Activated naive CD4-positive, alpha-beta T cell treated with anti-CD3 and anti-CD28 coated beads, Interleukin-2, amount 10 ng/mL, durations not matched to agents 7 days and 5 days (primary cell): ENCODE results near the gene PRKAG2.

ENCODE experiments used
- CTCF ChIA-PET: fragments of 350-600 bp; sonication (Branson Sonifier 250); formaldehyde crosslinking; loops from one replicate; lab custom pipeline; 2021; ENCODE audit warnings: antibody characterized with exemption; lab: Charles Lee
- DNase-seq: peaks from one replicate; pipeline ENCODE4 v3.0.0-alpha.2; 2020
- H3K27ac Mint-ChIP-seq: one replicate; pipeline ENCODE4 v1.8.0; 2021; ENCODE audit warnings: mild to moderate bottlenecking, moderate library complexity, mixed read lengths
- H3K27me3 Mint-ChIP-seq: one replicate; pipeline ENCODE4 v1.8.0; 2021; ENCODE audit warnings: mild to moderate bottlenecking, mixed read lengths
- H3K36me3 Mint-ChIP-seq: one replicate; pipeline ENCODE4 v1.8.0; 2021; ENCODE audit warnings: mixed read lengths
- H3K4me1 Mint-ChIP-seq: one replicate; pipeline ENCODE4 v1.8.0; 2021; ENCODE audit warnings: mixed read lengths
- H3K4me3 Mint-ChIP-seq: one replicate; pipeline ENCODE4 v1.8.0; 2021; ENCODE audit warnings: mild to moderate bottlenecking, moderate library complexity, mixed read lengths
- H3K9me3 Mint-ChIP-seq: one replicate; pipeline ENCODE4 v1.8.0; 2021; ENCODE audit warnings: mixed read lengths

PRKAG2 gene

DNA sequence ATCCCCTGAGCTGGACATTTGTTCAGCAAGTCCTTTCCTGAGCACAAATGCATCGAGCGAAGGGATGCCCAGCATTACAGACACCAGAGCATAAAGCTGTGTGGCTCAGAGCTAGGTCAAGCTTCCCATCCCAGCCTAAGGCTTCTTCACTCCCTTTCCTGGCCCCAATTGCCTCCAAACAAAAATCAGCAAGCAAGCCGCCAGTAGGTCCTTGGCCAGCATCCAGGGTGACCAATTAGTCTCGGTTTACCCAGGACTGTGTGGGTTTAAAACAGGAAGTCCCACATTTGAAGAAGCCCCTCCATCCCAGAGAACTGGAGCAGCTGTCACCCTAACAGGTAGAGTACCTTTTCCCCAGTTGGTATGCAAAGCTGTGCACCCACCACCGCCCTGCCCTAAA, 51.2 kb downstream of the PRKAG2 start:
- CTCF ChIA-PET: no interaction called here
- Mint-ChIP-seq H3K27me3 (no peaks in the 10 kb centered on the region), H3K27ac (no peak overlapping the region), H3K4me3 (no peak overlapping the region), H3K36me3 (no peaks in the 10 kb centered on the region), H3K9me3 (no peaks in the 10 kb centered on the region), H3K4me1 (no peaks in the 10 kb centered on the region)
- DNase-seq: no peak

DNA sequence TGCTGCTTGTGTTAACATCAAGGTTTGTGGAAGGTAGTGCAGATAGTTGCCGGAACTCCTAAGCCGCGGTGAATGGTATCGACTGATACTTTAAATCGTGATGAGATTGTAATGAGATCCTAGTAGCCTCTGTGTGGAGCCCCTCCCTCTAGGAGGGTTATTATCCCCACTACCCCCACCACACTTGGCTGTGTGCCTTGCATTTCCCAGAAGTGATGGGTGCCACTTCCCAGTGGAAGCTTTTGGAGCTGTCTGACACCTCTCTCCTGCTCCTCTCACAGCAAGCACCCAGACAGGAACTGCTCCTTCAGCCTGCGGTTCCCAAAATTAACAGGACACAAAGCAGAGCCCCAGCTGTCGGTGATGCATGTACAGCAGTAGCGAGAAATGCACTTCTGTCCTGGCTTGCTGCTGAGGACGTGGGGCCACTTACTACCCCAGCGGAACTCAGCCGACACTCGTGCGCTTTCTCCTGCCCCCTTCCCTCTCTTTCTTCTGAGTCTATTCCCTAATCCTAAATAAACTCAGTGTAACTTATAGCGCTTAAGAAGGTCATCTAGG, 52.5 kb downstream of the PRKAG2 start:
- Mint-ChIP-seq H3K27me3 (no peaks in the 10 kb centered on the region), H3K4me3 (no peak overlapping the region), H3K27ac (no peak overlapping the region), H3K9me3 (no peaks in the 10 kb centered on the region), H3K4me1 (no peaks in the 10 kb centered on the region), H3K36me3 (no peaks in the 10 kb centered on the region)
- DNase-seq: no peak
- CTCF ChIA-PET: no interaction called here

DNA sequence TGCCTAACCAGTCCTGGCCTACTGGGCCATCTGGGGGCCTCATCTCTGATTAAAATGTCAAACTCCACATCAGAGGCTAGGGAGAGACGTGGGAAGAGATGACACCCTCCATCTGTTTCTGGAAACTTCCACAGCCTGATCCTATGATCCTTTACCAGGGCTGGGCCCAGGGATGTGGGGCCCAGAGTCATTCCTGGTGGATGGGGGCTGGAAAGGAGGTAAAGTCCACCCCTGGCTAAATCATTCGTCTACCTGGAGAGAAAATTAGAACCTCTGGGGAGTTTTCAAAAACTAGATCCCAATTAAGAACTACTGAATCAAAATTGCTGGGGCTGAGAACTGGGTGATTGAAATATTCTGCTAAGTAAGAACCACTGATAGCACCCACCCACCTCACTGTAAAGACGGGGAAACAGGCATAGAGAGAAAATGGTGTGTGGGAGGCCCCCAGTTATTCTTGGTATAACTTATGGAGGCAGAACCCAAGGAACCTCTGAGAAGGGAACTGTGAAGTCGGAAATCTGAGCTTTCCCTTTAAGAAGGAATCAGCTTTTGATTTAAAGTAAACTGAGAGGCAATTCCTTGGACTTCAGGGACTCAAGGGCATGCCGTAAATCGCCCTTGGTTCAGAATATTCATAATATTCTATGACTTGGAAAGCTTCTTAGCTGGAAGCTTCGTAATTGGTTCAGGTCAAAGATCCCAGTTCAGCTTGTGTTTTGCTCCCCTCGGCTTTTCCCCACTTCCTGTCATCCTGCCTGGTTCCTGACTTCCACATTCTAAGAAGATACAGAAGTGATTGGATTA, 53.1 kb downstream of the PRKAG2 start:
- H3K27me3 Mint-ChIP-seq: no peaks in the 10 kb centered on the region
- no peak overlapping the region for H3K27ac Mint-ChIP-seq
- CTCF ChIA-PET: no interaction called here

DNA sequence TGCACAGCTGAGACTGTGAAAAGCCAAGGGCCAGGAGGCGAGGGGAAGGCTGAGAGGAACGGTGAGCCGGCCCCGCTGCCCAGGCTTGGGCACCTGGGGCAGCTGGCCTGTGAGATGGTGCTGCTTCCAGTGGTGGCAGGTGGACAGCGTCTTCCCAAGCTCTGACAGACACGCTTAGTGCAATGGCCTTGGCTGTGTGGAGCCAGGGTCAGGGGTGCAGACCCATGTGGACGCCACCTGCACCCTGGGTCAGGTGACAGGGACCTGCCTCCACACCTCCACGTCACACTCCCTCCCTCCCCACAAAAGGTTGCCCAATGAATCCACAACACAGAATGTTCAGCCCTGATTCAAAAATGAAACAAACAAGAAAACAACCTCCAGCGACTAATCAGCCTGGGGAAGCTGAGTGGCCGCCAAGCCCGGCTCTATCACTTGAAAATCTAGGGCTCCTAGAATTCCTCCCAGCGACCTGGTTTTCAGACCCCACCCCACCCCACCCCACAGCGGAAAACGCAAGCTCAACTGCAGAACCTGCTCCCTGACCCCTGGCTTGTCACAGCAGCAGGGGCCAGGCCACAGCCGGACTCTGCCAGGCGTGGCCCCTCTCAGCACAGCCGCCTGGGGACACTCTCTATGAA, 54.3 kb downstream of the PRKAG2 start:
- no peaks in the 10 kb centered on the region for H3K27me3 Mint-ChIP-seq
- no peaks in the 10 kb centered on the region for H3K9me3 Mint-ChIP-seq
- H3K36me3 Mint-ChIP-seq: no peaks in the 10 kb centered on the region
- CTCF ChIA-PET: no interaction called here
- H3K4me3 Mint-ChIP-seq: no peak overlapping the region
- no peak overlapping the region for H3K27ac Mint-ChIP-seq
- DNase-seq: no peak
- H3K4me1 Mint-ChIP-seq: no peaks in the 10 kb centered on the region

More for the DNA sequence above, 53.1 kb downstream of the PRKAG2 start:
- Mint-ChIP-seq H3K4me3 (no peak overlapping the region), H3K9me3 (no peaks in the 10 kb centered on the region), H3K36me3 (no peaks in the 10 kb centered on the region), H3K4me1 (no peaks in the 10 kb centered on the region)
- no peak for DNase-seq

DNA sequence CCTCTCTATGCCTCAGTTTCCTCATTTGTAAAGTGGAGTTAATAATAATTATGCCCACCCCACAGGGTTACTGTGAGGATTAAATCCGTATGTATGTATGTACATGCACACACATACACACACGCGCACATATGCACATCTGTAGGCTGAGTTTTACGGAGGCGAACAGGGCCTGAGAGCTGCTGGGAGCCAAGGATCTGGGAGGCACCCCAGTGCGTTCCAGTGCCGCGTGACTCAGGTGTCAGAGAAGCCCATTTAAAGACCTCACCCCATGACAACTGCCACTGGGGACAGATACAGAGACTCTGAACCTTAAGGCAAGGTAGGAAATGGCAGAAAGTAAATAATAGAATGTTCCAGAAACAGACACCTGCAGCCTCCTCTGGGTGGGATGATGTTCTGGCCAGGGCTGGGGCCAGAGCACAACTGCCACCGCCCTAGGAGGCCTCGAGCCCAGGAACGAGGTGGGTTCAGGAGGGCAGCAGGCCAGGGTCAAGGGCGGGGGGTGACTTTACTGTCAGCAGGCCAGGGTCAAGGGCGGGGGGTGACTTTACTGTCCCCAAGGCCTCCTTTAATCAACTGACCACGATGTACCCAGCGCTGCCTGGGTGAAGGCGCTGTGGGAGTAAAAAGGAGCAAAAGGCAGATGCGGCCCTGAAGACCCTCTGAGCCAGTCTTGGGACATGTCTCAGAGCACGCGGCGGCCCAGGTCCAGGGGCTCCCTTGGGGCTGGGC, 54.9 kb downstream of the PRKAG2 start:
- Mint-ChIP-seq H3K4me3 (no peak overlapping the region), H3K36me3 (no peaks in the 10 kb centered on the region), H3K4me1 (no peaks in the 10 kb centered on the region), H3K9me3 (no peaks in the 10 kb centered on the region), H3K27me3 (no peaks in the 10 kb centered on the region), H3K27ac (no peak overlapping the region)
- DNase-seq: no peak
- CTCF ChIA-PET: no interaction called here

DNA sequence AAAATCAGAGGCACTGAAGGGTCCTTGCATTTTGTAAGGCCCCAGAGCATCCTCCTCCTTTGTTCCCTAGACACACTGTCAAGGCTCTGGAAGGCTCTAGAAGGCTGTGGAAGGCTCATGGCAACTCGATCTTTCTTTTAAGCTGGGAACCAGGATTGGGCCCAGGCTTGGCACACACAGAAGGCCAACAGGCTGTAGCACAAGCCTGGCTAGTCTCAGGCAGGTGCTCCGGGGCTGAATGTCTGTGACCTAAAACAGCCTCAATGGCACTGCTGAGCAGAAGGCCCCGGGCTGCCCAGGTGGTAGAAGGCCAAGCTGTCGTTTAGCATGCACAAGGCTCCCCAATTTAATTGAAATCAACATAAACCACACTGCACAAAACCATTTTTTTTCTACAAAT, 55.7 kb downstream of the PRKAG2 start:
- Mint-ChIP-seq H3K36me3 (no peaks in the 10 kb centered on the region), H3K4me3 (no peak overlapping the region), H3K27me3 (no peaks in the 10 kb centered on the region), H3K4me1 (no peaks in the 10 kb centered on the region), H3K27ac (no peak overlapping the region), H3K9me3 (no peaks in the 10 kb centered on the region)
- CTCF ChIA-PET: interaction anchor here (0.6 kb wide), 1 partner anchor 246 kb away, joined by 4 read pairs; no protein-coding TSS in a partner anchor
- no peak for DNase-seq

DNA sequence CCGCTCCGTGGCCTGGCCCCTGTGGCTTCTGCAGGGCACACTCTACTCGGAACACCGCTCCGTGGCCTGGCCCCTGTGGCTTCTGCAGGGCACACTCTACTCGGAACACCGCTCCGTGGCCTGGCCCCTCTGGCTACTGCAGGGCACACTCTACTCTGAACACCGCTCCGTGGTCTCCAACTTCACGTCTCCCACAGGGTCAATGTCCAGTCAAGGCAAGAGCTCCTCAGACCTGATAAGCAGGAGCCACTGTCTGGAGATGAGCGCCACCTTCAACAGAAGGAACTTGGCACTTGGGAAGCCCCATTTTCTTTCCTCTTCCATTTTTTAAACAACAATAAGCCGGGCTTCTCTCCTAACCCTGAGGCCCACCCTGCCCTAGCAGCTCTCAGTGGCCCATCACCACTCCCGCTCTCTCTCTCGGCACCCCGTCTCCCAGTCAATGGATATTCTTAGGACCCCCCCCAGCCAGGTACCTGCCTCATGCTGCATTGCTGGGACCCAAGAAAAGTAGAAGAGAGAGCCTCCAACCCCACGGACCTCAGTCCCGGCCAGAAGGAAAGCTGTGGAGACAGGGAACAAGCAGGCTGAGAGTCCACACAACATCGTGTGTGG, 56.3 kb downstream of the PRKAG2 start:
- no peaks in the 10 kb centered on the region for H3K36me3 Mint-ChIP-seq
- no peak for DNase-seq
- no peaks in the 10 kb centered on the region for H3K9me3 Mint-ChIP-seq
- no peaks in the 10 kb centered on the region for H3K4me1 Mint-ChIP-seq
- H3K4me3 Mint-ChIP-seq: no peak overlapping the region
- no peak overlapping the region for H3K27ac Mint-ChIP-seq
- CTCF ChIA-PET: interaction anchor here (0.6 kb wide), 1 partner anchor 247 kb away, joined by 4 read pairs; no protein-coding TSS in a partner anchor
- no peaks in the 10 kb centered on the region for H3K27me3 Mint-ChIP-seq

DNA sequence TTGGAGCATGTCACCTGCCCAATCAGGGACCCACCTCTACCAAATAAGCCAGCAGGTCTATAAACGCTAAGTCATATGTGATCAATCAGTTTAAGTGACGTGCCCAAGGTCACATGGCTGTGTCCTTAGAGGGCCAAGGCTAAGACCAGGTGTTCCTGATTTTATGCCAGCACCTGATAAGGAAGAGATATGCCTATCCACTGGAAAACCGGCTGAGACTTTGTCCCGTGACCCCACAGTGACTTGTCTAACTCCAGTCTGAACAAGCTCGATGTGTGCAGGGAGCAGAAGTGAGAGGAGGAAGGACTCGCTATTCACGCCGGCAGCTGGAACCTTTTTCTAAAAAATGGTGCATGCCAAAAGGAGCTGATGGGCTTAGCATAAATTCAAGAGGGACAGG, 57.0 kb downstream of the PRKAG2 start:
- no peak overlapping the region for H3K4me3 Mint-ChIP-seq
- no peaks in the 10 kb centered on the region for H3K27me3 Mint-ChIP-seq
- H3K36me3 Mint-ChIP-seq: no peaks in the 10 kb centered on the region
- no peaks in the 10 kb centered on the region for H3K9me3 Mint-ChIP-seq
- H3K27ac Mint-ChIP-seq: no peak overlapping the region
- no peak for DNase-seq
- H3K4me1 Mint-ChIP-seq: no peaks in the 10 kb centered on the region
- CTCF ChIA-PET: no interaction called here

DNA sequence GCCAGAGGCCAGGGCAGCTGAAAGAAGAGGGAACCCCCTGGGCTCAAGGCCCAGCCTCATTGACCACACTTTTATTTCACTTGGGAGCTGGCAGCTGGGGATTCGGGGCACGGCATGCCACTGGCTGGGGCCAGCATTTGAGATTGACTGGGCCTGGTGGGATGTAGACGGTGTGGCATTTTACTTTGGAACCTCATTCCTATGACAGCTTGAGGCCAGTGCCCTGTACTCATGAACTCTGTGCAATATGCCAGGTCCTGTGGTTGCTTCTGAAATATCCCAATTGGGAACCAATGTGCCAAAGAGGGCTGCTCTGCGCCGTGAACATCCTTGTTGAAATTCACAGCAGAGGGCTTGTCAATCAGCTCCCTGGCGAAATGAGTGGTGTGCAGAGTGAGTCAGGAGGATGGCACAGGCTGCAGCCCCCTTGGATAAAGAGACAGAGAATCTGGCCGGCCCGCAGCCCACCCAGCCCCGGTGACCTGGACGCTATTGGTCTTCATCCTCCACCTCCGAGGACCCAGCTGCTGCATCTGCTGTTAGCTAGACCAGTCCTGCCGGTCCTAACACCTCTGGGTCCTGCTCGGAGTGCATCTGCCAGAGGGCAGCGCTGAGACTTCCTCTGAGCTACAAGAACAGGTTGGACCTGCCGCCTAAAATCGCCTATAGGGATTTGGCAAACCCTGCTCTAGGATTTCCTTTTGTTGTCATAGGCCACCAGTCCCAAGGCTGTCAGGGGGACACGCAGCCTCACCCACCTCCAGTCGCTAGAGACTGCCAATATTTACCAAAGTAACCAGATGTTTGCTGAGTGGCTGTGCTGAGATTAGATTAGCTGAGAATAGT, 58.0 kb downstream of the PRKAG2 start:
- Mint-ChIP-seq H3K4me1 (no peaks in the 10 kb centered on the region), H3K36me3 (no peaks in the 10 kb centered on the region), H3K27me3 (no peaks in the 10 kb centered on the region), H3K4me3 (no peak overlapping the region), H3K9me3 (no peaks in the 10 kb centered on the region), H3K27ac (no peak overlapping the region)
- DNase-seq: no peak
- CTCF ChIA-PET: no interaction called here

DNA sequence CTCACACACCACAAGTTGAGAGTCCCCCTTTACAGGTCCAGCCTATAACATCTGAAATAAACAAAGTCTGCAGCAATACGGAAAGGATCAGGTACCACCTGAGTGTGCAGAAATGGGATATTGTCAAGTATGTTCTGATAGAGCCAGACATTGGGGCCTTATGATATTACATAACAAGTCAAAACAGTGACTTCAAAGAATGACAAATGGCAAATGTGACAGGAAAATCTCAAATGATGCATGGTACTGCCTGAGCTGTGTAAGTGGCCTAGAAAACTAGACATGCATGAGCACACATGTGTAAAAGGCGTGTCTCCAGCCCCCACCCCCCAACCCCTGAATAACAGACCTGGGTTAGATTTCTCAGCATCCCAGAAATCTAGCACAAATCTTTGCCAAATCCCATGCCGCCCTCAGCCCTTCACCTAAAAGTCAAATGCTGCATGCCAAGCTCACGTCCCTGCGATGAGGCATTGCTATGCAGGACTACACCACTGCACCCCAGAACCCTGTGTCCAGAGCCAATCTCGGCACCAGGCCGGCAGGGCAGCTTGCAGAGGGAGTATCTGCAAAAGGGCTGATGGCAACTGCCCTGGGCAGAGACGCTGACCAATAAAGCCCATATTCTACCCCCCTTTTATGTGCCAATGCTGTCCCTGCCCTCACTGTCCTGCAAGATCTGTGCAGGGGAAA, 58.8 kb downstream of the PRKAG2 start:
- no peaks in the 10 kb centered on the region for H3K36me3 Mint-ChIP-seq
- H3K27me3 Mint-ChIP-seq: no peaks in the 10 kb centered on the region
- H3K4me1 Mint-ChIP-seq: no peaks in the 10 kb centered on the region
- no peaks in the 10 kb centered on the region for H3K9me3 Mint-ChIP-seq
- H3K4me3 Mint-ChIP-seq: no peak overlapping the region
- H3K27ac Mint-ChIP-seq: no peak overlapping the region
- DNase-seq: no peak
- CTCF ChIA-PET: no interaction called here

DNA sequence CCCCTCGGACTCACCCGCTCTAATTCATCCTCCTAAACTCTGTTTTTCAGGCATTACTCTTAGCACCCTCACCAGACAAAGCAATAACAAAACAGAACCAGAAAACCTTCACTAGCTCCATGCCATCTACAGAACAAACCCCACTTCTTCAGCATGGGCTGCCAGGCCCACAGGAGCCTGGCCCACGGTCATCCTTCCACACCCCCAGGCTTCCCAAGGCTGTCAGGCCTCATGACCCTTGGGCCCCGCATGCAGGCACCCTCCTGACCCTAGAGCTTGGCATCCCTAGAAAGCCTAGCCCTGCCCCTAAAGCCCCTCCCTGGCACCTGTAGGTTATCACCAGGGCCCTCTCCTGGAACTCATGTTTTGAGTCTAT, 59.6 kb downstream of the PRKAG2 start:
- no peak for DNase-seq
- no peak overlapping the region for H3K4me3 Mint-ChIP-seq
- H3K4me1 Mint-ChIP-seq: no peaks in the 10 kb centered on the region
- H3K27me3 Mint-ChIP-seq: no peaks in the 10 kb centered on the region
- CTCF ChIA-PET: no interaction called here
- no peaks in the 10 kb centered on the region for H3K36me3 Mint-ChIP-seq
- H3K9me3 Mint-ChIP-seq: no peaks in the 10 kb centered on the region
- no peak overlapping the region for H3K27ac Mint-ChIP-seq

DNA sequence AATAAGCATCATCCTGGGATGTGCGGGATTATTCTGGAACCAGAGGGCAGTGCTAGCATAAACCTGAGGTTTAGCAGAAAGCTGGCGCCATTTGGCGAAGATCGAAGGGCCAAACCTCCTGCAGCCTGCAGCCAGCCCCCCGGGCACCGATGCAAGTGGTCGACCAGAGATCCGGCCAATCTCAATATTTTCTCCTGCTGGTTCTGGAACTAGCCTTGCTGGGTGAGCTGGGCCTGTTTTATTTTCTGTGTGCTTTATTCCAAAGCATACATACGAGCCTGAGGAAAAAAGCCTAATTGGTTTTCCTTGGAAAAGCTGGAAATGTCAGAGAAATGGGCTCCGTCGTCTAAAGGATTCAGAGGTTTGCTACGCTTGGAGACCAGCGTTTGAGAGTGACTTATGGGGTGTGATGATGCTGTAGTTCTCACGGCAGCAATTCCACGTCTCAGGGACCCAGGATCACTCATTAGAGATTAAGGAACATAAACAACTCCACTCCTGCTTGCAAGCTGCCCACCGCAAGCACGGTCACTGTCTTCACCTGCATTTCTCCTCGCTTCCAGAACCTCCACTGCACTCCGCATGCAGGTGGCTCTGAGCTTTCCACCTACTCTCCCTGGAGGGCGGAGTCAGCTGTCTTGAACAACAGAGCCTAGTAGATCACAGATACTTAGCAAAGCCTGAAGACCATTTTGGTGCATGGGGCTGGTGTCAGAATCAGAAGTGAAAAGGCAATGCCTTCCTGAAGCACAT, 60.2 kb downstream of the PRKAG2 start:
- H3K4me1 Mint-ChIP-seq: no peaks in the 10 kb centered on the region
- DNase-seq: no peak
- H3K36me3 Mint-ChIP-seq: no peaks in the 10 kb centered on the region
- CTCF ChIA-PET: no interaction called here
- no peaks in the 10 kb centered on the region for H3K9me3 Mint-ChIP-seq
- no peak overlapping the region for H3K4me3 Mint-ChIP-seq
- H3K27me3 Mint-ChIP-seq: no peaks in the 10 kb centered on the region
- H3K27ac Mint-ChIP-seq: no peak overlapping the region
